Measurements from ENCODE around the gene GLRX5. TPM values are rescaled to one million over a fixed set of nuclear protein-coding genes. Genes with fewer than 3 reads are reported as not detected.

Gene GLRX5
- total RNA-seq, 1 experiment from 2014 or later: 60.1 TPM

- H3K4me1 ChIP-seq (ENCODE audit: control insufficient read depth in 1 of 2, insufficient read depth in 2 of 2, low read length in 2 of 2): peaks cover 8 to 12% of the 10 kb centered on the region in 2 experiments; a peak in 2 of 4 replicates
- H3K4me3 ChIP-seq (replicated peaks in 1 of 2; ENCODE audit: low read depth in 1 of 2, low read length in 2 of 2): no peak overlapping the region
- no peaks in the 10 kb centered on the region for H3K27me3 ChIP-seq (ENCODE audit: insufficient read depth, low read length)
- no TSS peak for BruUV-seq (replicated peaks)
- ChIA-PET CTCF (interaction anchor here (1.5 kb wide), 1 partner anchor 13 kb away, joined by 5 read pairs; no protein-coding TSS in a partner anchor), RAD21 (ENCODE audit: low non-redundant PET in 1 of 2, low total read pairs in 2 of 2, uncharacterized antibody in 2 of 2, unreplicated experiment in 2 of 2) (no interaction called here), POLR2A (no interaction called here)
- TF ChIP-seq ZNF274 (IDR thresholded peaks at IDR 0.05; ENCODE audit: low read depth, low read length) (no peak), MAX (IDR thresholded peaks at IDR 0.05) (no peak), YY1 (IDR thresholded peaks at IDR 0.05; ENCODE audit: extremely low read depth, insufficient replicate concordance, low read depth, low read length) (no peak), RAD21 (IDR thresholded peaks at IDR 0.05; ENCODE audit: low read depth) (no peak)
- intact Hi-C loops (cut with micrococcal nuclease): no loop called here
- ATAC-seq (no peak), DNase-seq (ENCODE audit: low read depth, low spot score) (no peak)
- H3K9ac ChIP-seq (ENCODE audit: low read length): no peak overlapping the region
- no peak overlapping the region for H3K4me2 ChIP-seq (ENCODE audit: low read length)
- peaks cover 84% of the 10 kb centered on the region for H3K79me2 ChIP-seq (ENCODE audit: insufficient read depth, low read length)
- H3K36me3 ChIP-seq (ENCODE audit: control insufficient read depth in 1 of 2, insufficient read depth in 2 of 2, low read length in 2 of 2): 0 out of 4 replicates have a peak, but pooled peaks cover 0 to 5% of the 10 kb centered on the region in 2 experiments
- H4K20me1 ChIP-seq (ENCODE audit: insufficient read depth): peaks cover 12% of the 10 kb centered on the region; the same call in 1 of the 2 replicates
- no peaks in the 10 kb centered on the region for H3K9me2 ChIP-seq (ENCODE audit: insufficient read depth)
- H3K9me3 ChIP-seq (ENCODE audit: control insufficient read depth in 1 of 2, insufficient read depth in 1 of 2, low read depth in 1 of 2, low read length in 2 of 2): no peaks in the 10 kb centered on the region
- no peak overlapping the region for H2AFZ ChIP-seq (ENCODE audit: low read depth, low read length, poor library complexity, severe bottlenecking)
- no peak overlapping the region for H3K27ac ChIP-seq (ENCODE audit: low read depth, low read length)
Measured at GRCh38 chr14:95540236-95540855, 5.5 kb downstream of the GLRX5 start.

GRCh38 chr14:95541346-95541745, 6.5 kb downstream of the GLRX5 start:
- intact Hi-C loops (cut with micrococcal nuclease): no loop called here
- Histone ChIP-seq H3K9me3 (ENCODE audit: control insufficient read depth in 1 of 2, insufficient read depth in 1 of 2, low read depth in 1 of 2, low read length in 2 of 2) (no peaks in the 10 kb centered on the region), H3K9ac (ENCODE audit: low read length) (no peak overlapping the region), H3K9me2 (ENCODE audit: insufficient read depth) (no peaks in the 10 kb centered on the region), H3K27ac (ENCODE audit: low read depth, low read length) (no peak overlapping the region), H2AFZ (ENCODE audit: low read depth, low read length, poor library complexity, severe bottlenecking) (no peak overlapping the region), H3K27me3 (ENCODE audit: insufficient read depth, low read length) (no peaks in the 10 kb centered on the region), H4K20me1 (ENCODE audit: insufficient read depth) (peaks cover 12% of the 10 kb centered on the region; the same call in 1 of the 2 replicates), H3K4me1 (ENCODE audit: control insufficient read depth in 1 of 2, insufficient read depth in 2 of 2, low read length in 2 of 2) (peaks cover 13 to 14% of the 10 kb centered on the region in 2 experiments), H3K4me3 (replicated peaks in 1 of 2; ENCODE audit: low read depth in 1 of 2, low read length in 2 of 2) (no peak overlapping the region), H3K4me2 (ENCODE audit: low read length) (no peak overlapping the region), H3K36me3 (ENCODE audit: control insufficient read depth in 1 of 2, insufficient read depth in 2 of 2, low read length in 2 of 2) (0 out of 4 replicates have a peak, but pooled peaks cover 0 to 5% of the 10 kb centered on the region in 2 experiments), H3K79me2 (ENCODE audit: insufficient read depth, low read length) (peaks cover 74% of the 10 kb centered on the region)
- RAD21 ChIA-PET (ENCODE audit: low non-redundant PET in 1 of 2, low total read pairs in 2 of 2, uncharacterized antibody in 2 of 2, unreplicated experiment in 2 of 2): no interaction called here
- POLR2A ChIA-PET: no interaction called here
- ATAC-seq (no peak), DNase-seq (ENCODE audit: low read depth, low spot score) (no peak)
- CTCF ChIA-PET: interaction anchor here (0.9 to 1.5 kb wide), 2 partner anchors 14 to 99 kb away, joined by 3 to 5 read pairs; no protein-coding TSS in a partner anchor
- BruUV-seq (replicated peaks): no TSS peak
- TF ChIP-seq CEBPB (IDR thresholded peaks at IDR 0.05; ENCODE audit: low read depth): no peak
- TF ChIP-seq SIN3A (IDR thresholded peaks at IDR 0.05; ENCODE audit: low read depth): no peak
- TF ChIP-seq MAX (IDR thresholded peaks at IDR 0.05): no peak
- no peak for TF ChIP-seq CBX3 (IDR thresholded peaks at IDR 0.05; ENCODE audit: low read depth)
- TF ChIP-seq RAD21 (IDR thresholded peaks at IDR 0.05; ENCODE audit: low read depth): no peak
- no peak for TF ChIP-seq CTCF (IDR thresholded peaks at IDR 0.05 in 2 of 3, conservative IDR thresholded peaks at IDR 0.05 in 1 of 3; ENCODE audit: borderline replicate concordance in 1 of 3, insufficient read depth in 1 of 3, low read depth in 2 of 3, low read length in 2 of 3)
- no peak for TF ChIP-seq ZNF274 (IDR thresholded peaks at IDR 0.05; ENCODE audit: low read depth, low read length)
- TF ChIP-seq ELF1 (IDR thresholded peaks at IDR 0.05; ENCODE audit: borderline replicate concordance, low read depth): no peak
- no peak for TF ChIP-seq EZH2phosphoT487 (IDR thresholded peaks at IDR 0.05; ENCODE audit: borderline replicate concordance)
- no peak for TF ChIP-seq SRF (IDR thresholded peaks at IDR 0.05; ENCODE audit: low read depth)
- no peak for TF ChIP-seq EGR1 (IDR thresholded peaks at IDR 0.05; ENCODE audit: low read depth)
- TF ChIP-seq ATF3 (IDR thresholded peaks at IDR 0.05): no peak
- TF ChIP-seq YY1 (IDR thresholded peaks at IDR 0.05; ENCODE audit: extremely low read depth, insufficient replicate concordance, low read depth, low read length): no peak
- TF ChIP-seq EZH2 (IDR thresholded peaks at IDR 0.05): no peak
